ENCODE results near the gene NRP2. TPM values are rescaled to one million over a fixed set of nuclear protein-coding genes. Genes with fewer than 3 reads are reported as not detected.

Gene NRP2
- polyA plus RNA-seq, 1 experiment: 114 TPM

GRCh38 chr2:205704127-205704741, 21.9 kb downstream of the NRP2 start:
- Histone ChIP-seq H3K9me3 (ENCODE audit: control insufficient read depth, insufficient read depth, low read length) (no peaks in the 10 kb centered on the region), H3K4me3 (ENCODE audit: low read depth, low read length) (no peak overlapping the region), H3K27me3 (ENCODE audit: control insufficient read depth, insufficient read depth, low read length) (no peaks in the 10 kb centered on the region), H3K27ac (ENCODE audit: low read depth, low read length) (peak overlapping the region; percentile 69)
- ChIA-PET POLR2A (interaction anchor here (1.4 kb wide), 2 partner anchors 15 to 27 kb away, joined by 3 to 6 read pairs; no protein-coding TSS in a partner anchor), CTCF (interaction anchor here (1.3 kb wide), 1 partner anchor 222 kb away, joined by 7 read pairs; no protein-coding TSS in a partner anchor)
- no peak for TF ChIP-seq CTCF (IDR thresholded peaks at IDR 0.05; ENCODE audit: low read depth, low read length)
- DNase-seq (ENCODE audit: low read depth, low spot score): no peak

GRCh38 chr2:205705511-205706349, 23.4 kb downstream of the NRP2 start:
- no peaks in the 10 kb centered on the region for H3K9me3 ChIP-seq (ENCODE audit: control insufficient read depth, insufficient read depth, low read length)
- no peak for DNase-seq (ENCODE audit: low read depth, low spot score)
- POLR2A ChIA-PET: interaction anchor here (1.0 to 1.9 kb wide), 7 partner anchors 7 to 28 kb away, joined by 3 to 17 read pairs (median 6); partner anchors contain the start of gene NRP2
- no peak overlapping the region for H3K4me3 ChIP-seq (ENCODE audit: low read depth, low read length)
- H3K27ac ChIP-seq (ENCODE audit: low read depth, low read length): peak overlapping the region; percentile 89
- H3K27me3 ChIP-seq (ENCODE audit: control insufficient read depth, insufficient read depth, low read length): no peaks in the 10 kb centered on the region
- CTCF ChIA-PET: interaction anchor here (0.7 to 1.3 kb wide), 5 partner anchors 26 to 243 kb away, joined by 3 to 7 read pairs (median 3); no protein-coding TSS in a partner anchor
- no peak for TF ChIP-seq CTCF (IDR thresholded peaks at IDR 0.05; ENCODE audit: low read depth, low read length)

GRCh38 chr2:205706769-205707381, 24.6 kb downstream of the NRP2 start:
- POLR2A ChIA-PET: interaction anchor here (0.5 to 1.9 kb wide), 11 partner anchors 8 to 210 kb away, joined by 3 to 17 read pairs (median 5); partner anchors contain the start of gene NRP2
- Histone ChIP-seq H3K27me3 (ENCODE audit: control insufficient read depth, insufficient read depth, low read length) (no peaks in the 10 kb centered on the region), H3K9me3 (ENCODE audit: control insufficient read depth, insufficient read depth, low read length) (no peaks in the 10 kb centered on the region), H3K27ac (ENCODE audit: low read depth, low read length) (peak overlapping the region; percentile 89), H3K4me3 (ENCODE audit: low read depth, low read length) (peak overlapping the region; percentile 7; the same call in 1 of the 2 replicates)
- TF ChIP-seq CTCF (IDR thresholded peaks at IDR 0.05; ENCODE audit: low read depth, low read length): no peak
- DNase-seq (ENCODE audit: low read depth, low spot score): peak; percentile 80
- CTCF ChIA-PET: interaction anchor here (0.6 to 1.3 kb wide), 3 partner anchors 9 to 194 kb away, joined by 3 read pairs; no protein-coding TSS in a partner anchor

GRCh38 chr2:205708231-205708631, 25.9 kb downstream of the NRP2 start:
- no peak for TF ChIP-seq CTCF (IDR thresholded peaks at IDR 0.05; ENCODE audit: low read depth, low read length)
- ChIA-PET CTCF (no interaction called here), POLR2A (no interaction called here)
- H3K4me3 ChIP-seq (ENCODE audit: low read depth, low read length): no peak overlapping the region
- DNase-seq (ENCODE audit: low read depth, low spot score): peak; percentile 81
- H3K27ac ChIP-seq (ENCODE audit: low read depth, low read length): peak overlapping the region; percentile 89
- no peaks in the 10 kb centered on the region for H3K9me3 ChIP-seq (ENCODE audit: control insufficient read depth, insufficient read depth, low read length)
- no peaks in the 10 kb centered on the region for H3K27me3 ChIP-seq (ENCODE audit: control insufficient read depth, insufficient read depth, low read length)

Measured in AG04450 (cell line).